IPS DF 4.7 (cell line): ENCODE data around the gene PRMT5.

ENCODE experiments used
- DNase-seq: peaks from one replicate; pipeline ENCODE4 v3.0.0-alpha.2; 2013; ENCODE audit warnings: low spot score; ENCODE audit errors: extremely low read depth

The PRMT5 gene

DNA sequence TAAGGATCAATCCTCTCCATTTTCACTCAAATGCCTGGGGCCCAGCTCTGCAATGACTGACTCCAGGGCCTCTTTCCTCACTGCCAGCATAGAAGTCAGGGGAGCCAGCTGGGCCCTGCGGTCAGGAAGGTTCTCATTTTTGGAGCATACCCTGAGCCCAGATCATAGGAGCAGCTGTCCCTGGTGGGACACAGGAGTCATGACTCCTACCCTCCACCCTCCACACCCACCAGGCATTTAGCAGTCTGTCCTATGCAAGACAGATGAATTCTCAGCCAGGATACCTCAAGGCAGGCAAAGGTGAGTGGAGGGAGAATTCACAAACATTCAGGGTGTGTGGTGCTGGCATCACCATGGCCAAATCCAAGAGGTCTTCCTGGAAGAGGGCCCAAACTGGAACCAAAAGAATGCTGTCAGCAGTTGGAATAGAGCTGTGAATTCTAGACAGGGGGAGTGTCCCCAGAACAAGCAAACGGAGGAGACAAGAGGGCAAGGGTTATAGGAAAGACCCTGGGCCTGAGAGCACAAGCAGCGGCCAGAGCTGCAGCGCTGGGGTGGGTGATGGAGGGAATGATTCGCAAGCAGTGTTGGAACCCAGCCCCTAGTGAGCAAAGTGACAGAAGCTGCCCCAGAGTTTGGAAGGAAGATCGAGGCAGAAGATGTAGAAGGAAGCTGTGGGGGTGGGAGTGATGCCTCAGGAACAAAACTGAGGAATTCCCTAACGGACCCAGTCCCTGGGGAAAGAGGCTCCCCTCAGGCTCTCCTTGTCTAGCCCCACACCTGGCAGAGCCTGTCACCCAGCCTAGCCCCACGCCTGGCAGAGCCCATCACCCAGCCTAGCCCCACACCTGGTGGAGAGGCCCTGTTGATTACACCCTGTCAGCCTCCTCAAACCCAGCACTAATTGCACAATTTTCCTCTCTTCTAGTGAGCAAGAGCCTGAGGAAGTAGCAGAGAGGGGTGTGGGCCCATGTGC is 50.6 kb downstream of the PRMT5 start:
- DNase-seq, result no peak

DNA sequence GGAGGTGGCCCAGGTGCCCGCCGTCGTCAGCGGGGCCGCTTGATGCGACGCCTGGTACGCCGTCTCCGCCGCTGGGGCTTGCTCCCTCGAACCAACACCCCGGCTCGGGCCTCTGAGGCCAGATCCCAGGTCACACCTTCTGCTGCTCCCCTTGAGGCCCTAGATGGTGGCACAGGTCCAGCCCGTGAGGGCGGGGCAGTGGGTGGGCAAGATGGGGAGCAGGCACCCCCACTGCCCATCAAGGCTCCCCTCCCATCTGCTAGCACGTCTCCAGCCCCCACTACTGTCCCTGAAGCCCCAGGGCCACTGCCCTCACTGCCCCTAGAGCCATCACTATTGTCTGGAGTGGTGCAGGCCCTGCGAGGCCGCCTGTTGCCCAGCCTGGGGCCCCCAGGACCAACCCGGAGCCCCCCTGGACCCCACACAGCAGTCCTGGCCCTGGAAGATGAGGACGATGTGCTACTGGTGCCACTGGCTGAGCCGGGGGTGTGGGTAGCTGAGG is 52.1 kb downstream of the PRMT5 start:
- DNase-seq, result no peak

DNA sequence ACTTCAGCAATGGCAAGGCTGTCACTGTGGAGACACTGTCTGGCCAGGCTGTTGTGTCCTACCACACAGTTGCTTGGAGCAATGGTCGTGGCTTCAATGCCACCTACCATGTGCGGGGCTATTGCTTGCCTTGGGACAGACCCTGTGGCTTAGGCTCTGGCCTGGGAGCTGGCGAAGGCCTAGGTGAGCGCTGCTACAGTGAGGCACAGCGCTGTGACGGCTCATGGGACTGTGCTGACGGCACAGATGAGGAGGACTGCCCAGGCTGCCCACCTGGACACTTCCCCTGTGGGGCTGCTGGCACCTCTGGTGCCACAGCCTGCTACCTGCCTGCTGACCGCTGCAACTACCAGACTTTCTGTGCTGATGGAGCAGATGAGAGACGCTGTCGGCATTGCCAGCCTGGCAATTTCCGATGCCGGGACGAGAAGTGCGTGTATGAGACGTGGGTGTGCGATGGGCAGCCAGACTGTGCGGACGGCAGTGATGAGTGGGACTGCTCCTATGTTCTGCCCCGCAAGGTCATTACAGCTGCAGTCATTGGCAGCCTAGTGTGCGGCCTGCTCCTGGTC is 53.3 kb downstream of the PRMT5 start:
- DNase-seq, result no peak

DNA sequence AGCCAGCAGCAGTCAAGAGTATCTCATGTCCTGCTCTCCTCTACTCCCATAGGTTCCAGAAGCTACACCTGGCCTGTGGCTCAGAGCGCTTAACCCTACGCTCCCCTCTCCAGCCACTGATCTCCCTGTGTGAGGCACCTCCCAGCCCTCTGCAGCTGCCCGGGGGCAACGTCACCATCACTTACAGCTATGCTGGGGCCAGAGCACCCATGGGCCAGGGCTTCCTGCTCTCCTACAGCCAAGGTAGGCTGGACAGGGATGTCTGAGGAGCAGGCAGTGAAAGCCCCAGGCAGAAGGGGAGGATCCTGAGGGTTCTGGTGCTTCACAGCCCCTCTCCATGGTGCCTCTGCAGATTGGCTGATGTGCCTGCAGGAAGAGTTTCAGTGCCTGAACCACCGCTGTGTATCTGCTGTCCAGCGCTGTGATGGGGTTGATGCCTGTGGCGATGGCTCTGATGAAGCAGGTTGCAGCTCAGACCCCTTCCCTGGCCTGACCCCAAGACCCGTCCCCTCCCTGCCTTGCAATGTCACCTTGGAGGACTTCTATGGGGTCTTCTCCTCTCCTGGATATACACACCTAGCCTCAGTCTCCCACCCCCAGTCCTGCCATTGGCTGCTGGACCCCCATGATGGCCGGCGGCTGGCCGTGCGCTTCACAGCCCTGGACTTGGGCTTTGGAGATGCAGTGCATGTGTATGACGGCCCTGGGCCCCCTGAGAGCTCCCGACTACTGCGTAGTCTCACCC is 54.0 kb downstream of the PRMT5 start:
- DNase-seq, result no peak

DNA sequence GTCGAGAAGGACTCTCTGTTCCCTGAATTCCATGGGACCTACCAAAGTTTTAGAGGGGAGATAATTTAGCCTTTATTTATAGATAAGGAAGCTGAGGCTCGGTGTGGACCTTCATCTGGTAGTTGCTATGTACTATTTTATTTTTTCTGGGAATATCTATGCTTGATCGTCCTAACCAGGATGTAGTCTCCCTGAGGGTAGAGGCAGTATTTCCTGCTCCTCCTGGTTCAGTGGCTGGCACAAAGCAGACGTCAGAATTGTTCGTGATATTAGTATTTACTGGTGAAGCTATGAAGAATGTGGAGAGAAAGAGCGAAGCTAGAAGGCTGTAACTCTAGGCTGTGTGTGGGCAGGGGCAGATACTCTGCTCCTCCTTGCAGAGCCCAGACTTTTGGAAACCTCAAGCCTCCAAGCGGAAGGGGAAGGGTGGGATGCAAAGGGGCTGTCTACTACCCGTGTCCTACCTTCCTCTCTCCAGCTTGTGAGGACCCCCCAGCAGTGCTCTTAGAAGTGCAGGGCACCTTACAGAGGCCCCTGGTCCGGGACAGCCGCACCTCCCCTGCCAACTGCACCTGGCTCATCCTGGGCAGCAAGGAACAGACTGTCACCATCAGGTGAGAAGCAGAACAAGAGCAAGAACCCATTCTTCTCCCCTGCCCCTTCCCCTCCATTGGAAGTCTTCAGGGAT is 56.2 kb downstream of the PRMT5 start:
- no peak for DNase-seq

DNA sequence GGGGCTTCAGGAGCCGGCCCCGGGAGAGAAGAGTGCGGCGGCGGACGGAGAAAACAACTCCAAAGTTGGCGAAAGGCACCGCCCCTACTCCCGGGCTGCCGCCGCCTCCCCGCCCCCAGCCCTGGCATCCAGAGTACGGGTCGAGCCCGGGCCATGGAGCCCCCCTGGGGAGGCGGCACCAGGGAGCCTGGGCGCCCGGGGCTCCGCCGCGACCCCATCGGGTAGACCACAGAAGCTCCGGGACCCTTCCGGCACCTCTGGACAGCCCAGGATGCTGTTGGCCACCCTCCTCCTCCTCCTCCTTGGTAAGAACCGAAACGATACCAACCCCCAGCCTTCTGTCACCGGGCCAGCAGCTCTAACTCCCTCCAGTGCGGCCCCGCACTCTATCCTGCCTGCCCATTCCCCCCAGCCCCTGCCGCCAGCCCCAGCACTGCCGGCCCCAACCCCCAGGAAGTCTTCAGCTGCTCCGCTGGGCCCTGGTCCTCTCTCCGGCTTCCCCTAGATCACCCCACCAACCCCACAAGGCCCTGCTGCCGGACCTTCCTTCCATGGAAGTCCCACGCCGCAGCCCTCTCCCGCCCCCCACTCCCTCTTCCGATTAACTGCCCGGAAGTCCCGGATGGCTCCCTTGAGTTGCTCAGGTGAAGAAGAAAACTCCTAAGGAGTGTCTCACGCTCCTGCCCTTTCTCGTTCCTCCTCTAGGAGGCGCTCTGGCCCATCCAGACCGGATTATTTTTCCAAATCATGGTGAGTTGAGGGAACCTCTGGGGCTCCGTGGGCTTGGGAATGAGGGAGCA is 56.9 kb downstream of the PRMT5 start:
- no peak for DNase-seq

DNA sequence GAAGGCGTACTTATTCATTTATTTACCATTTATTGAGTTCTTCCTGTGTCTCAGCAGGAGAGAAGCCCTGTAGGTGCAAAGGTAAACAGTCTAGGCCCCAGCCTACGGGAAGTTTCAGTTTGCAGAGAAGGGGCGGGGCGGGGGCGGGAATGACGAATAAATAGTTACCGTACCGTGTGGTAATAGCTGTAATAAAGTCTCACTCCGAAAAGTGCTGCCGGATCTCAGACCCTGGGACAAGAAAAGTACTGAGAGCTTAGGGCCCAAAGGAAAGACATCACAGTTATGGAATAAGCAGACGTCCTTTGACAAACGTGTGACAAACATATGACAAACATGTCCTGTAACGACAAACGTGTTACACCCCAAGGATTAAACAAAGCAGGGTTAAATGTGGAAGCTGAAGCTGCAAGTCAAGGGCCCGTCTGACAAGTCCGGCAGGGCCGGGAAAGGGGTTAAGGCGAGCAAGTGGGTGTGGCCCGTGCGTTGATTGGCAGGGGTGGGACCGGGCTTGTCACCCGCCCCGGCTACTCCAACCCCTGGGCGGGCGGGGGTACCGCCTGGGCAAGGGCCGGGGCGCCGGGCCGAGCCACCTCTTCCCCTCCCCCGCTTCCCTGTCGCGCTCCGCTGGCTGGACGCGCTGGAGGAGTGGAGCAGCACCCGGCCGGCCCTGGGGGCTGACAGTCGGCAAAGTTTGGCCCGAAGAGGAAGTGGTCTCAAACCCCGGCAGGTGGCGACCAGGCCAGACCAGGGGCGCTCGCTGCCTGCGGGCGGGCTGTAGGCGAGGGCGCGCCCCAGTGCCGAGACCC is 57.7 kb downstream of the PRMT5 start, which contains the start of gene LRP10:
LRP10 (plus strand) TSS at position 517 of the 809 bp plus-strand sequence. CDS start 564 bp downstream, outside the sequence.
- no peak for DNase-seq

DNA sequence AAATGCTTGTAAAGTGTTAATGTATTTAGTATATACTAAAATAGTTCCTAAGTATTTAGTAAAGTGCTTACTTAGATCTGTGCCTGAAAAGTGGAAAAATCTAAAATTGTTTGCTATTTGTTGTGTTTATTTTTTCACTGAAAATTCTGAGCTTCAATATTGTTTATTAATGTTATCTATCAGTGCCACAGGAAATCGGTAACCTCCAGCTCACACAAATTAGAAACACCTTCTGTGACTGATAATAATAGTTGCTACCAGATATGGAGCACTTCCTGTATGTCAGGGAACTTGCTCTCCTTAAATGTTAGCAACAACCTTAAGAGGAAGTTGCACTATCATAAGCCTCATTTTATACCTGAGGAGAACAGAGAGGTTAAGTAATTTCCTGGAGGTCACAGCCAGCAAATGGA is 58.4 kb downstream of the PRMT5 start:
- DNase-seq, result no peak
